GM19025 (cell line): ENCODE measurements around the gene ERV3-1.
"Not testable (repeated sequence)": the region's sequence is repeated elsewhere in the genome, so short reads cannot be mapped to it uniquely, and the experiment has no call there.

Experiments
- ATAC-seq: cut with Tn5 transposase; IDR thresholded peaks from one replicate; pipeline ENCODE4 v1.9.1; 2021; ENCODE audit warnings: mild to moderate bottlenecking, low read depth, moderate library complexity; ENCODE audit not compliant: unreplicated experiment

The ERV3-1 gene

DNA sequence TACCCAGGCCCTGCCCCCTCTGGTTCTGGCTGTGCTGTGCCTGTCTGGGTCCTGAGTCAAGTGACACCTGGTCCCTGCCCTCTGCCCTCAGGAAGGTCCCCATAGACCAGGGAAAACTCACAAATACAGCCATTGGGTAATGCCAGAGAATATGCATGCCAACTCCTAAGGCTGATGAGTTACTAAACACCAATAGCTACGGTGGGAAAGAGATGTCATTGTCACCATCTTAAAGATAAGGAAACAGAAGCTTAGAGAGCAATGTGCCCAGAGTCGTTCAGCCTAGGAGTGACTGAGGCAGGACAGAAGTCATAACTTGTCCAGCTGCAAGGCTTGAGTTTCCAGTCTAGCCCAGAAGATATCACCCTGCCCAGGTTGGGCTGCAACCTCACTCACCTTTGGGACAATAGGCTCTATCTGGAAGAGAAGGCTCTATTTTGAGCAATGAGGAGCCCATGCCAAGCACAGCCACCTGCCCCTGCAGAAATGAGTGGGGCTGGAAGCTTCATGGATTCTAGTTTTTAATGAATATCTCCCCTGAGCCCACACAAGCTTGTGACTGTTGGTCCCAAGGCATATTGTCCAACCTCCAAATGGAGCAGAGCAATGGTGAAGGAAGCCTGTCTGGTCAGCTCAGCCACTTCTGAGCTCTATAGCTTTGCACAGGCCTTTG is 60.8 kb downstream of the ERV3-1 start:
- ATAC-seq: no peak

- ATAC-seq: not testable (repeated sequence)
Measured at GRCh38 chr7:64944667-64945502, 61.6 kb downstream of the ERV3-1 start.
